BLaER1 (cell line): ENCODE data around the gene CDS1.

Experiments
- H3K27ac ChIP-seq: shearing (Covaris generic); formaldehyde crosslinking; 2 replicates; pipeline ENCODE4 v1.8.1; 2022
- H3K27me3 ChIP-seq: shearing (Covaris generic); formaldehyde crosslinking; 2 replicates; pipeline ENCODE4 v1.8.1; 2022
- H3K36me3 ChIP-seq: shearing (Covaris generic); formaldehyde crosslinking; 2 replicates; pipeline ENCODE4 v1.8.1; 2022
- H3K4me1 ChIP-seq: shearing (Covaris generic); formaldehyde crosslinking; 2 replicates; pipeline ENCODE4 v1.8.1; 2022
- H3K4me2 ChIP-seq: shearing (Covaris generic); formaldehyde crosslinking; 2 replicates; pipeline ENCODE4 v1.8.1; 2022
- H3K4me3 ChIP-seq: shearing (Covaris generic); formaldehyde crosslinking; 2 replicates; pipeline ENCODE4 v1.8.1; 2022
- H3K9ac ChIP-seq: shearing (Covaris generic); formaldehyde crosslinking; 2 replicates; pipeline ENCODE4 v1.8.1; 2022
- H3K9me3 ChIP-seq: shearing (Covaris generic); formaldehyde crosslinking; 2 replicates; pipeline ENCODE4 v1.8.1; 2022
- H4K20me1 ChIP-seq: shearing (Covaris generic); formaldehyde crosslinking; 2 replicates; pipeline ENCODE4 v1.8.1; 2022
- Cebpa-rat ChIP-seq: shearing (Covaris generic); IDR thresholded peaks from 2 replicates; pipeline ENCODE4 v1.8.1; 2022

CDS1 gene

GRCh38 chr4:84597450-84597849 lies 14.5 kb downstream of the CDS1 start:
- Histone ChIP-seq H3K4me3 (no peak overlapping the region), H3K9me3 (no peaks in the 10 kb centered on the region), H4K20me1 (no peaks in the 10 kb centered on the region), H3K36me3 (no peaks in the 10 kb centered on the region), H3K4me2 (no peak overlapping the region), H3K27me3 (no peaks in the 10 kb centered on the region), H3K4me1 (no peaks in the 10 kb centered on the region), H3K9ac (no peak overlapping the region), H3K27ac (no peak overlapping the region)
- TF ChIP-seq Cebpa-rat = no peak

DNA sequence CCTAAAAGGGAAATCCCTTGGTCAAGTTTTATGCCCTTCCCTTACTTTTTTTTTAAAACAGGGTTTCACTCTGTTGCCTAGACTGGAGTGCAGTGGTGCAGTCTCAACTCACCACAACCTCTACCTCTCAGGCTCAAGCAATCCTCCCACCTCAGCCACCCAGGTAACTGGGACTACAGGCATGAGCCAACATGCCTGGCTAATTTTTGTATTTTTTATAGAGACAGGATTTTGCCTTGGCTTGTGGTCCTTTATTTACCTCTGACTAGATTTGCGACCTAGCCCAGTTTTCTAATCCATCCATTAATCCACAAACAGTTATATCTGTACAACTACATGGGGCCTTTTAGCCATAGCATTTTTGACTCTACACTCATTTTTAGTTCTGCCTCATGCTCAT lies 23.7 kb downstream of the CDS1 start:
- Histone ChIP-seq H3K4me3 (no peak overlapping the region), H3K9me3 (no peaks in the 10 kb centered on the region), H3K4me1 (no peaks in the 10 kb centered on the region), H3K27ac (no peak overlapping the region), H3K9ac (no peak overlapping the region), H3K27me3 (no peaks in the 10 kb centered on the region), H3K36me3 (no peaks in the 10 kb centered on the region), H3K4me2 (no peak overlapping the region), H4K20me1 (no peaks in the 10 kb centered on the region)
- no peak for TF ChIP-seq Cebpa-rat

GRCh38 chr4:84611531-84611930 lies 28.6 kb downstream of the CDS1 start:
- no peak for TF ChIP-seq Cebpa-rat
- Histone ChIP-seq H3K36me3 (no peaks in the 10 kb centered on the region), H3K27me3 (no peaks in the 10 kb centered on the region), H3K9me3 (no peaks in the 10 kb centered on the region), H3K27ac (no peak overlapping the region), H4K20me1 (no peaks in the 10 kb centered on the region), H3K4me2 (no peak overlapping the region), H3K9ac (no peak overlapping the region), H3K4me3 (no peak overlapping the region), H3K4me1 (no peaks in the 10 kb centered on the region)

DNA sequence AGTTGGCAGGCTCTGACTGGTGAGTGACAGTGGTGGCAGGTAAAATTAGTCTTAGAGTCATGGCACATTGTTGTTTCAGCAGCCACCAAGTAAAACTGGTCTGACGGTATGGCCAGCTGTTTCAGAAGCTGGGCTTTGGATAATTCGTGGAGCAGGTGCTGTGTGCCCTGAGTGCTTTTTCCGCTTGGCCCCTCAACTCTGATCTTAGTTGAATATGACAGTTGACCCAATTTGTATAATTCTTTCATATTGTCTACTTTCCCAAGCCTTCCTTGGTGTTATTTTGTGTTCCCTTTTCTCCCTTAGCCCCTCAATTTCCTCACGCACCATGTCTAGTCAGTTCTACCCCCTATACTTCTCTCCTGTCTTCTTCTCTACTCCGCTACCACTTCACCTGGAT lies 32.0 kb downstream of the CDS1 start:
- H3K36me3 ChIP-seq = no peaks in the 10 kb centered on the region
- no peak overlapping the region for H3K4me2 ChIP-seq
- H4K20me1 ChIP-seq = no peaks in the 10 kb centered on the region
- no peaks in the 10 kb centered on the region for H3K27me3 ChIP-seq
- no peak overlapping the region for H3K27ac ChIP-seq
- H3K9ac ChIP-seq = no peak overlapping the region
- H3K9me3 ChIP-seq = no peaks in the 10 kb centered on the region
- no peak overlapping the region for H3K4me3 ChIP-seq
- no peaks in the 10 kb centered on the region for H3K4me1 ChIP-seq
- TF ChIP-seq Cebpa-rat = no peak

DNA sequence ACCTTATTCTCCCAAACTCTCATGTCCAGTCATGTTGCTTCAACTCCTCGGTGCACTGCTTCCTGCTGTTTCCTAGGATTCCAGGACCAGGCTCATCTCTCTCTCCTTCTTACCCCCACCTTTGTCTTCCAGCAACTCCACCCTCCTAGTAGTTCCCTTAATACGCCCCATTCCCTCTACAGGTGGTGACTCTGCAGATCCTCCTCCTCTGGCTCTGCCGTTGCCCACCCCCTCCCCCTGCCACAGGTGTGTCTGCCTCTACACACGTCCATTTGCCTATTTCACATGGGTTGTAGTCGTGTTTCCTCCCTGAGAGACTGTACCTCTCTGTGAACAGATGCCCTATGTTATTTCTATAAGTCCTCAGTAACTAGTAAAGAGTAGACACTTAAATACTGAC lies 32.4 kb downstream of the CDS1 start:
- H3K9me3 ChIP-seq = no peaks in the 10 kb centered on the region
- no peak overlapping the region for H3K4me3 ChIP-seq
- no peaks in the 10 kb centered on the region for H4K20me1 ChIP-seq
- no peaks in the 10 kb centered on the region for H3K36me3 ChIP-seq
- H3K4me1 ChIP-seq = no peaks in the 10 kb centered on the region
- H3K27me3 ChIP-seq = no peaks in the 10 kb centered on the region
- H3K4me2 ChIP-seq = no peak overlapping the region
- H3K9ac ChIP-seq = no peak overlapping the region
- no peak for TF ChIP-seq Cebpa-rat
- no peak overlapping the region for H3K27ac ChIP-seq

DNA sequence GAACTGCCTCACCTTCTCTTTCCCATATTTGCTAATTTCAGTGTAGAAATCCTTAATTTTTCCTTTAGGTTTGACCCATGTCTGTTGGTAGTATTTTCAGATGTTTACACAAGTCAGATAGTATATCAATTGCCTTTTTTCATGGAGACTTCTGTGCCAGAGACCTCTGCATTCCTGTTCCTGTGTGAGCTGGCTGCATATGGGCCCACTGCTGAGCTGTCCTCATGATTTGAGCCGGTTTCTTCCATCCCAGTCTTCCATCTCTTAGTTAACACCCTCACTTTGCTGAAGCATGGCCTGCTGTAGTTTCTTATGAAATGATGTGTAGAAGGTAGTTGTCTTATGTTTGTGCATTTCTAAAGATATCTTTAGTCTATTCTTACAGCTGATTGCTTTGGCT lies 40.0 kb downstream of the CDS1 start:
- Histone ChIP-seq H3K9ac (no peak overlapping the region), H3K4me2 (no peak overlapping the region), H3K9me3 (no peaks in the 10 kb centered on the region), H3K27ac (no peak overlapping the region), H3K4me1 (no peaks in the 10 kb centered on the region), H4K20me1 (no peaks in the 10 kb centered on the region), H3K27me3 (no peaks in the 10 kb centered on the region), H3K36me3 (no peaks in the 10 kb centered on the region), H3K4me3 (no peak overlapping the region)
- no peak for TF ChIP-seq Cebpa-rat

DNA sequence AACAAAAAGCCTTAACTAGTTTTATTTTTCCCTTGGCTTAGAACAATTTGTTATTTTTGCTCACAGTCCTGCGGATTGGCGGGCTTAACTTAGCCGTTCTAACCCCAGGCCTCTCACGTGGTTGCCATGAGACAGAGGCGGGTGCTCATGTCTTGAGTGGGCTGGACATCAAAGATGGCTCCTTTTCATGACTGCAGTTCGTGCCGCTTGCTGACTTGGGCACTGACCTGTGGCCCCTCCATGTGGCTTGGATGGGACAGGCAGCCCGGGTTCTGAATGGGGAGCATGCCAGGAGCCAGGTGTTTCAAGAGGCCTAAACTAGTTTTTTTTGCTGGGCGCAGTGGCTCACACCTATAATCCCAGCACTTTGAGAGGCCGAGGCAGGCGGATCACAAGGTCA lies 40.7 kb downstream of the CDS1 start:
- Histone ChIP-seq H3K27me3 (no peaks in the 10 kb centered on the region), H4K20me1 (no peaks in the 10 kb centered on the region), H3K4me3 (no peak overlapping the region), H3K9me3 (no peaks in the 10 kb centered on the region), H3K36me3 (no peaks in the 10 kb centered on the region), H3K27ac (no peak overlapping the region), H3K4me1 (no peaks in the 10 kb centered on the region), H3K4me2 (no peak overlapping the region), H3K9ac (no peak overlapping the region)
- no peak for TF ChIP-seq Cebpa-rat

GRCh38 chr4:84626673-84627072 lies 43.7 kb downstream of the CDS1 start:
- H3K9me3 ChIP-seq = no peaks in the 10 kb centered on the region
- no peaks in the 10 kb centered on the region for H3K4me1 ChIP-seq
- H3K9ac ChIP-seq = no peak overlapping the region
- H3K4me2 ChIP-seq = no peak overlapping the region
- no peaks in the 10 kb centered on the region for H3K27me3 ChIP-seq
- H3K4me3 ChIP-seq = no peak overlapping the region
- H3K36me3 ChIP-seq = no peaks in the 10 kb centered on the region
- H3K27ac ChIP-seq = no peak overlapping the region
- no peak for TF ChIP-seq Cebpa-rat
- no peaks in the 10 kb centered on the region for H4K20me1 ChIP-seq

DNA sequence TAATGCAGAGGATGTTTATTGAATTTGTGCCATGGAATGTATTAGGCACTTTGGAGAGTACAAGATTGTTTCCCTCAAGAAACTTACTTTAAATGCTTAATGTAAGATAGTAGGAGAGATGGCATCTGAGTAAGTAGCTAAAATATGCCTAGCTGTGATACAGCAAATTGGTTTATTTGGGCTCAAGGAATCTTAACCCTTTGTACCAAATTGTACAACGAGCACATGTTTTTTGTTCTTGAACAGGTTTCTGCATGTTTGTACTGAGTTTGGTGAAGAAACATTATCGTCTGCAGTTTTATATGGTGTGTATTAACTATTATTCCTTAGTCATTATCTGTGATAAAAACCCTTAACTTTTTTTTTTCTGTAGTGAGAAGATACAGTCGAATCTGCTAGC lies 48.6 kb downstream of the CDS1 start:
- no peak overlapping the region for H3K4me2 ChIP-seq
- no peaks in the 10 kb centered on the region for H3K27me3 ChIP-seq
- no peak overlapping the region for H3K4me3 ChIP-seq
- H4K20me1 ChIP-seq = no peaks in the 10 kb centered on the region
- no peaks in the 10 kb centered on the region for H3K36me3 ChIP-seq
- no peaks in the 10 kb centered on the region for H3K4me1 ChIP-seq
- no peaks in the 10 kb centered on the region for H3K9me3 ChIP-seq
- no peak overlapping the region for H3K27ac ChIP-seq
- no peak for TF ChIP-seq Cebpa-rat
- H3K9ac ChIP-seq = no peak overlapping the region

- H3K27ac ChIP-seq = no peak overlapping the region
- no peaks in the 10 kb centered on the region for H3K4me1 ChIP-seq
- H3K4me2 ChIP-seq = no peak overlapping the region
- no peak overlapping the region for H3K9ac ChIP-seq
- TF ChIP-seq Cebpa-rat = no peak
- no peaks in the 10 kb centered on the region for H3K36me3 ChIP-seq
- no peaks in the 10 kb centered on the region for H3K27me3 ChIP-seq
- no peaks in the 10 kb centered on the region for H3K9me3 ChIP-seq
- no peaks in the 10 kb centered on the region for H4K20me1 ChIP-seq
- H3K4me3 ChIP-seq = no peak overlapping the region
These were observed 49.2 kb downstream of the CDS1 start for GRCh38 chr4:84632092-84632491.

- no peaks in the 10 kb centered on the region for H3K4me1 ChIP-seq
- no peaks in the 10 kb centered on the region for H3K36me3 ChIP-seq
- H3K9me3 ChIP-seq = no peaks in the 10 kb centered on the region
- no peak overlapping the region for H3K4me3 ChIP-seq
- H4K20me1 ChIP-seq = no peaks in the 10 kb centered on the region
- no peak for TF ChIP-seq Cebpa-rat
- no peak overlapping the region for H3K9ac ChIP-seq
- no peak overlapping the region for H3K4me2 ChIP-seq
- no peaks in the 10 kb centered on the region for H3K27me3 ChIP-seq
- no peak overlapping the region for H3K27ac ChIP-seq
These were observed 52.0 kb downstream of the CDS1 start for GRCh38 chr4:84634961-84635360.
